LNCAP (cell line): ENCODE results near the gene PTK6.

ENCODE experiments used
- TF ChIP-seq, protein P1 (sequence below): fragments of 450-650 bp; IDR thresholded peaks from 2 replicates; pipeline ENCODE4 v1.5.1; 2017; ENCODE audit warnings: mild to moderate bottlenecking

Gene PTK6

DNA sequence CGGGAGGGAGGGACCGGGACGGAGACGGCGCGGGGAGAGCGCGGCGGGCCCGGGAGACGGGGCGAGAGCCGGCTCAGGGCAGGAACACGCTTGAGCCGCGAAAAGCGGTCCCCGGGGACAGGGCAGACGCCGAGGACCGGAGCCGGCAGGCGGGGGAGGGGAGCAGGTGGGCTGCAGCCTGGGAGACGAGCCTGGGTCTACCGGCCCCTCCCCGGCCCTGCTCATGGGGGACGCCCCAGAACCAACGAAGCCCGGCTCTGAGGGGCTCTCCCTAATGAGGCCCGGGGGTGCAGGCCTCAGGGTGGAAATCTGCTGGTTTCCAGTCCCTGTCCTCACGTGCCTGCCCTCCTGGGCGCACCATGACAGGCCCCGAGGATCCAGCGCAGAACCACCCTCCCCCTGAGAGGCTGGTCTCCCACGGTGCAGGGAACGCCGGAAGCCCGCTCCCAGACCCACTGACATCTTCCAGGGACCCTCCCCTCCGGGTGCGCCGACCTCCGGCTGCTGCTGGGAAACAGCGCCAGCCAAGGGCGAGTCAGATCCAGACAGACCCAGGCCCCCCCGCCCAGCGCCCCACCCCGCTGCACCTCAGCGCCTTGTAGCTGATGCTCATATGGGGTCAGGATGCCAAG is 37.7 kb downstream of the PTK6 start:
- TF ChIP-seq, protein P1, sequence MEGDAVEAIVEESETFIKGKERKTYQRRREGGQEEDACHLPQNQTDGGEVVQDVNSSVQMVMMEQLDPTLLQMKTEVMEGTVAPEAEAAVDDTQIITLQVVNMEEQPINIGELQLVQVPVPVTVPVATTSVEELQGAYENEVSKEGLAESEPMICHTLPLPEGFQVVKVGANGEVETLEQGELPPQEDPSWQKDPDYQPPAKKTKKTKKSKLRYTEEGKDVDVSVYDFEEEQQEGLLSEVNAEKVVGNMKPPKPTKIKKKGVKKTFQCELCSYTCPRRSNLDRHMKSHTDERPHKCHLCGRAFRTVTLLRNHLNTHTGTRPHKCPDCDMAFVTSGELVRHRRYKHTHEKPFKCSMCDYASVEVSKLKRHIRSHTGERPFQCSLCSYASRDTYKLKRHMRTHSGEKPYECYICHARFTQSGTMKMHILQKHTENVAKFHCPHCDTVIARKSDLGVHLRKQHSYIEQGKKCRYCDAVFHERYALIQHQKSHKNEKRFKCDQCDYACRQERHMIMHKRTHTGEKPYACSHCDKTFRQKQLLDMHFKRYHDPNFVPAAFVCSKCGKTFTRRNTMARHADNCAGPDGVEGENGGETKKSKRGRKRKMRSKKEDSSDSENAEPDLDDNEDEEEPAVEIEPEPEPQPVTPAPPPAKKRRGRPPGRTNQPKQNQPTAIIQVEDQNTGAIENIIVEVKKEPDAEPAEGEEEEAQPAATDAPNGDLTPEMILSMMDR, result no peak

DNA sequence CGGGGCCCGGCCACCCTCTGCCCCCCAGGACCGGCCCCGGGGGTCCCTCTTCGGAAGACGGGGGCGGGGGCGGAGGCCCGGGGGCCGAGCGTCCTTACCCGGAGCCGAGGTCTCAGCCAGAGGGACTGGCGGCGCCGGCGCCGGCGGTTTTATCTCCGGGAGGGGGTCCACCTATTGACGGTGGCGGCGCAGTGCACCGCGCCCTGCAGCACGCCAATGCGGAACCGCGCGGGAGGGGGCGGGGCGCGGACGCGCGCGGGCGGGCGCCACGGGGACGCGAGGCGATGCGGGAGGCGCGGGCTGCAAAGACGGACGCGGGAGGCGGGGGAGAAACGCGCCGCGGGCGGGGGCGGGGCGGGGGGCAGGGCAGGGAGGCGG is 38.2 kb downstream of the PTK6 start, which contains the start of gene EEF1A2:
Gene EEF1A2 (minus strand): TSS at position 124 of the 378 bp plus-strand sequence. CDS start 1,320 bp downstream, outside the sequence.
- TF ChIP-seq, protein P1, result 0 out of 2 replicates have a peak, but pooled peaks have one; percentile 36

DNA sequence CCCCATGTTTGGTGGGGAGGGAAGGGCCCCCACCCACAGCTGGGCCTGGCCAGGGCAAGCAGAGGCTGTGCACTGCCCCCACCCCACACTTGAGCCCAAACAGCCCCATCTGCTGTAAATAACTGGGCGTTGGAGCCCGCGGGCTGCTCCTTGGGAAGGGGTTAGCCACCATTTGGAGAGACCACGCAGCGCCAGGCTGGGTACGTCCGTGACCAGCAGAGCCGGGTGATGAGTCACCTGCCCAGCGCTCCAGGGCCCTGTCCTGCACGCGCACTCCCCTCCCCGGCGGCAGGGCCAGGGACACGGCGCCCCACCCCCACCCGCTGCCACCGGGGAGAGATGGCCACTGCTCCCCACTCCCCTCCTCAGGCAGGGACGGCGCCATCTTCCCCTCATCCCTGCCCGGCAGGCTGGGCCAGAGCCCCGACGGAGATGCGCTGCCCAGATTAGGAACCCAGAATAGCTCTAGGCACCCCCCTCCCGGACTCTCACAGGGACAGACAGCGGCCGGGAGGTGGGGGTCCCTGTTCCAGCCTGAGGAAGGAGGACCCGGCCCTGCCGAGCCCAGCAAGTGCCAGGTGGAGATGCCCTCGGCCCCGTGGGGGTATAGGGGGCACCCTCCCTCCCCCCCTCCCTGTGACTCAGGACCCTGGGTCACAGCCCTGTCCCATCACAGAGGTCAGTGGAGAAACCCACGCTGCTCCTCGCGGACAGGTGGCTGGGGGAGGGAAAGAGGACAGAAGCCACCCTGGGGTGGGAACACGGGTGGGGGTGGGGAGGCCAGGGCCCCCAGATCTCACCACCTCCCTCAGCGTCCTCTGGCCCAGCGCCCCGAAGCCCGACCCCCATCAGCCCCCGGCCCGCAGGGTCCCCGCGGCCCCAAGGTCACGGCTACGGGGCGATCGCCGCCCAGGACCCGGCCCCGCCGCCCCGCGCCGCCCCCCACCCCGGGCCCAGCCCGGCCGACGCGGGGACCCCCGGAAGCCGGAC is 38.9 kb downstream of the PTK6 start:
- TF ChIP-seq, protein P1, result no peak

DNA sequence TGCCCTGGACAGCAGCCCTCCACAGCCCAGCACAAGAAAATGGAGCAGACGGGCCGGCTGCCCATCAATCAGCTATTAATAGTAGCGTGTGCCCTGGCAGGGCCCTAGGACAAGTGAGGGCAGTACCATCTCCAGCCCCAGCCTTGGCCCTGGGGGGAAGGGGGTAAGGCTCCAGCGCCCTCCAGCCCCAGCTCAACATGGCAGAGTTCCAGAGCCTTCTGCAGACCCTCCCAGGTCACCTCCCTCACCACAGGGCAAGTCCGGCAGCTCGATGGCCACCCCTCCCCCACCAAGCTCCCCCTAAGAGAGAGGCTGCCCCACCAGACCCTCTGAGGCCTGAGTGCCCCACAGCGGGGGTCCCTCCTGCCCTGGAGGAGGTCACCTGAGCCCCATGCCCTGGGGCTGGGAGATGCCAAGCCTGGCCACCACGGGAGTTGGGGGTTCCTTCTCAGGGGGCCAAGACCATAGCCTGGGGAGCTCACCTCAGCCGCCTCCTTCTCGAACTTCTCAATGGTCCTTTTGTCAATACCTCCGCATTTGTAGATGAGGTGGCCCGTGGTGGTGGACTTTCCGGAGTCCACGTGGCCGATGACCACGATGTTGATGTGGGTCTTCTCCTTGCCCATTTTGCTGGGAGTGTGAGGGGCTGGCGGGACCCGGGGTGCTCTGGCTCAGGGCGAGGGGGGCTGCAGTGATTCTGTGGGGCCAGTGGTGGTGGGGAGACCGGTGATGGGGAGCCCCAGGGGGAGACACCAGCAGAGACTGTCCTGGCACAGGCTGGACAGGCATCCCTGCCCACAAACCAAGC is 39.8 kb downstream of the PTK6 start:
- TF ChIP-seq, protein P1, result no peak

DNA sequence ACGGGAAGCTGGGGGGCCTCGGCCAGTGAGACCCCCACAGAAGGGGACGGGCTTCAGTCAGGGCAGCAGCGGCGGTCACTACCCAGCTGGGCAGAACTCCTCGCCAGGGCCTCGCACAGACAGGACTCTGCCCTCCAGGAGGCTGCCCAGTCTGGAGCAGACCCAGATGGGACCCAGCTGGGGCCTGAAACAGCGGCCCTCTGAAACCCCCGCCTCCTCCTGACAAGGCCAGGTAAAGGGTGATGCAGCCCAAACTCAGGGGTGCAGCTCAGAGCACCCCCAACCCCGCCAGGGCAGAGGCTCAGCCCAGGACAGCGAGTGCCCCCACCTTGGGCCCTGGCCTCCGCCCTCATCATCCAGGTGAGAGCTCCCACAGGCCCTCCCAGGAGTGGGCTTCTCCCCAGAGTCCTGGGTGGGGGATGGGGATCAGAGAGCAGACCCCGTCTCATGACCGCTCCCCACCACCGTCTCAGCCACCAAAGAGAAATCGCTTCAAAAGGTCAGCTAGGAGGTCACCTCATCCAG is 40.5 kb downstream of the PTK6 start:
- TF ChIP-seq, protein P1, result no peak

DNA sequence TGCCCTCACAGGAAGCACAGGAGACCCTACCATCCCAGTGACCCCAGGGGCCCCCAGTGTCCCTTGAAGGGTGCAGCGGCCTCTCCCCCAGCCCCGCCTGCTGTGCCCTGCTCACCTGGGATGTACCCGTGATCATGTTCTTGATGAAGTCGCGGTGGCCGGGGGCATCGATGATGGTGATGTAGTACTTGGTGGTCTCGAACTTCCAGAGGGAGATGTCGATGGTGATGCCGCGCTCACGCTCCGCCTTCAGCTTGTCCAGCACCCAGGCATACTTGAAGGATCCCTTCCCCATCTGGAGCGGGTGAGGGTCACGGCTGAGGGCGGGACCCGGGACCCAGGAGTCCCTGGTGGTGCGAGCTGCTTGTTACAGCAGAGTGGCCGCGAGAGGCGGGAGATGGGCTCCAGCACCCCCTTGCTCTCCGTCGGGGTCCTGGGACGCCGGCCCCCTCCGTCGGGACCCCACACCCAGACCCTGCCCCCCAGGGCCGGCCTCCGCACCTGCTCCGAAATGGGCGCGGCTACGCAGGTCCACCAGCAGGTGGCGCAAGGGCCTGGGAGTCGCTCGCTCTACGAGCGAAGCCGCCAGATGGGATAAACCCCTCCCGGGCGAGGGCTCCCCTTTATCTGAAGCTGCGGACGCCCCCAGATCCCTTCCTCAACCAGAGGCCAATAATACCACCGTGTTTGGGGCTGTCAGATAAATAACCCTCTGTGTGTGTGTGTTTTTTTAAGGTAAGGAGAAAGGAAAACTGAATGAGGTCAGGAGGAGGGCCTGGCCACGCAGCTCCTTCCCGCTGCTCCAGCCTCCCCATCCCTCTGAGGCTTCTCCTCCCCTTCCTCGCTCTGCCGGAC is 41.2 kb downstream of the PTK6 start:
- TF ChIP-seq, protein P1, result peak; percentile 99
